Body of pancreas (tissue), 4 donors: Measurements from ENCODE around the gene TBXA2R.

ENCODE experiments used
- POLR2A ChIP-seq, 3 donors: fragments of 450-650 bp; IDR thresholded peaks; one replicate each; pipeline ENCODE4 v1.6.1; 2016; ENCODE audit warnings: antibody characterized with exemption in 3 of 3, mild to moderate bottlenecking in 2 of 3
- TF ChIP-seq, protein P1 (sequence below), 7 experiments: fragments of 450-650 bp in 4 of 7; fragments of 200-600 bp in 3 of 7; sonication (generic) in 3 of 7; IDR thresholded peaks; one replicate each; pipeline ENCODE4 v1.5.1; 2016 to 2019; ENCODE audit warnings: antibody characterized with exemption in 7 of 7

GRCh38 chr19:3554254-3555083 is 52.2 kb downstream of the TBXA2R start:
- TF ChIP-seq, protein P1, sequence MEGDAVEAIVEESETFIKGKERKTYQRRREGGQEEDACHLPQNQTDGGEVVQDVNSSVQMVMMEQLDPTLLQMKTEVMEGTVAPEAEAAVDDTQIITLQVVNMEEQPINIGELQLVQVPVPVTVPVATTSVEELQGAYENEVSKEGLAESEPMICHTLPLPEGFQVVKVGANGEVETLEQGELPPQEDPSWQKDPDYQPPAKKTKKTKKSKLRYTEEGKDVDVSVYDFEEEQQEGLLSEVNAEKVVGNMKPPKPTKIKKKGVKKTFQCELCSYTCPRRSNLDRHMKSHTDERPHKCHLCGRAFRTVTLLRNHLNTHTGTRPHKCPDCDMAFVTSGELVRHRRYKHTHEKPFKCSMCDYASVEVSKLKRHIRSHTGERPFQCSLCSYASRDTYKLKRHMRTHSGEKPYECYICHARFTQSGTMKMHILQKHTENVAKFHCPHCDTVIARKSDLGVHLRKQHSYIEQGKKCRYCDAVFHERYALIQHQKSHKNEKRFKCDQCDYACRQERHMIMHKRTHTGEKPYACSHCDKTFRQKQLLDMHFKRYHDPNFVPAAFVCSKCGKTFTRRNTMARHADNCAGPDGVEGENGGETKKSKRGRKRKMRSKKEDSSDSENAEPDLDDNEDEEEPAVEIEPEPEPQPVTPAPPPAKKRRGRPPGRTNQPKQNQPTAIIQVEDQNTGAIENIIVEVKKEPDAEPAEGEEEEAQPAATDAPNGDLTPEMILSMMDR (IDR thresholded peaks at IDR 0.05), result no peak
- no peak for TF ChIP-seq POLR2A (IDR thresholded peaks at IDR 0.05)
